Neural cell (in vitro differentiated cells): Measurements from ENCODE around the gene SPCS1.

Experiments used
- EP300 ChIP-seq: fragments of 450-650 bp; conservative IDR thresholded peaks from 2 replicates; pipeline ENCODE4 v1.6.1; 2014; ENCODE audit warnings: antibody characterized with exemption, mild to moderate bottlenecking, moderate library complexity; ENCODE audit not compliant: poor library complexity, severe bottlenecking
- EZH2 ChIP-seq: fragments of 200-600, 300-800 bp; shearing (Covaris generic), sonication (generic); IDR thresholded peaks from 2 replicates; pipeline ENCODE4 v1.6.1; 2014; ENCODE audit warnings: antibody characterized with exemption, low read length, borderline replicate concordance, mild to moderate bottlenecking; ENCODE audit not compliant: insufficient read depth, poor library complexity, severe bottlenecking
- MXI1 ChIP-seq: fragments of 450-650 bp; conservative IDR thresholded peaks from 2 replicates; pipeline ENCODE4 v1.6.1; 2014; ENCODE audit warnings: antibody characterized with exemption, mild to moderate bottlenecking; ENCODE audit not compliant: poor library complexity, severe bottlenecking
- POLR2AphosphoS5 ChIP-seq: IDR thresholded peaks from 2 replicates; pipeline ENCODE4 v1.6.1; 2012
- RAD21 ChIP-seq: fragments of 450-650 bp; conservative IDR thresholded peaks from 2 replicates; pipeline ENCODE4 v1.6.1; 2014; ENCODE audit warnings: antibody characterized with exemption, mild to moderate bottlenecking, moderate library complexity
- REST ChIP-seq: IDR thresholded peaks from 2 replicates; pipeline ENCODE4 v1.6.1; 2012; ENCODE audit warnings: borderline replicate concordance
- TAF1 ChIP-seq: IDR thresholded peaks from 2 replicates; pipeline ENCODE4 v1.6.1; 2012; ENCODE audit warnings: low read depth
- TF ChIP-seq, protein P1 (sequence below): fragments of 450-650 bp; IDR thresholded peaks from 2 replicates; pipeline ENCODE4 v1.5.1; 2014; ENCODE audit warnings: antibody characterized with exemption, mild to moderate bottlenecking, moderate library complexity; ENCODE audit not compliant: poor library complexity, severe bottlenecking

DNA sequence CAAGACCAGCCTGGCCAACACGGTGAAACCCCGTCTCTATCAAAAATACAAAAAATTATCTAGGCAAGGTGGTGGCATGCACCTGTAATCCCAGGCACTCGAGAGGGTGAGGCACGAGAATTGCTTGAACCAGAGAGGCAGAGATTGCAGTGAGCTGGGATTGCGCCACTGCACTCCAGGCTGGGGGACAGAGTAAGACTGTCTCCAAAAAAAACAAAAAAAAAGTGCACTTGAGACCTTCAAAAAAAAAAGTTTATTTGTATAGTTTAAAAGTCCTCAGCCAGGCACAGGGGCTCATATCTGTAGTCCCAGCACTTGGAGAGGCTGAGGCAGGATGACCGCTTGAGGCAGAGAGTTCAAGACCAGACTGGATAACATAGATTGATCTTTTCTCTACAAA is 22.3 kb upstream of the SPCS1 start:
- TF ChIP-seq, protein P1, sequence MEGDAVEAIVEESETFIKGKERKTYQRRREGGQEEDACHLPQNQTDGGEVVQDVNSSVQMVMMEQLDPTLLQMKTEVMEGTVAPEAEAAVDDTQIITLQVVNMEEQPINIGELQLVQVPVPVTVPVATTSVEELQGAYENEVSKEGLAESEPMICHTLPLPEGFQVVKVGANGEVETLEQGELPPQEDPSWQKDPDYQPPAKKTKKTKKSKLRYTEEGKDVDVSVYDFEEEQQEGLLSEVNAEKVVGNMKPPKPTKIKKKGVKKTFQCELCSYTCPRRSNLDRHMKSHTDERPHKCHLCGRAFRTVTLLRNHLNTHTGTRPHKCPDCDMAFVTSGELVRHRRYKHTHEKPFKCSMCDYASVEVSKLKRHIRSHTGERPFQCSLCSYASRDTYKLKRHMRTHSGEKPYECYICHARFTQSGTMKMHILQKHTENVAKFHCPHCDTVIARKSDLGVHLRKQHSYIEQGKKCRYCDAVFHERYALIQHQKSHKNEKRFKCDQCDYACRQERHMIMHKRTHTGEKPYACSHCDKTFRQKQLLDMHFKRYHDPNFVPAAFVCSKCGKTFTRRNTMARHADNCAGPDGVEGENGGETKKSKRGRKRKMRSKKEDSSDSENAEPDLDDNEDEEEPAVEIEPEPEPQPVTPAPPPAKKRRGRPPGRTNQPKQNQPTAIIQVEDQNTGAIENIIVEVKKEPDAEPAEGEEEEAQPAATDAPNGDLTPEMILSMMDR = no peak
- TF ChIP-seq RAD21 (no peak), POLR2AphosphoS5 (no peak), EZH2 (no peak), EP300 (no peak), TAF1 (no peak), REST (no peak), MXI1 (no peak)
